ENCODE results near the gene ALKAL2.

ALKAL2 gene

DNA sequence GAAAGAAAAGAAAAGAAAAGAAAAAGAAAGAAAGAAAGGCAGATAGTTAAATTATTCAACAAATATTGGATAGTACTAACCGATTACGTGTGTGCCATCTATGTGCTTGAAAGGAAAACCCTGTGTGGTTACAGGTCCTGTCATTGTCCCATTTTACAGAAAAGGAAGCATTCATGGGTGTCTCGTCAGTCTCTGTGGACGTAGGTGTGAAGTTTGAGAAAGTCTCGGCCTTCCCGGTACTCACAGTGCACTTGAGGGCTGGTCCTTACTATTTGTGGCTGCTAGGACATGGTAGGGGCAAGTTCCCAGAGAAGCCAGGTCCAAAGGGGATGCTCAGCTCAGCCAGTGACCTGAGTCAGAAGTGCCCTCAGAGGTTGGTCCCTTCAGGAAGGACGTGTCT is 43.3 kb downstream of the ALKAL2 start:
- no peak for DNase-seq

DNA sequence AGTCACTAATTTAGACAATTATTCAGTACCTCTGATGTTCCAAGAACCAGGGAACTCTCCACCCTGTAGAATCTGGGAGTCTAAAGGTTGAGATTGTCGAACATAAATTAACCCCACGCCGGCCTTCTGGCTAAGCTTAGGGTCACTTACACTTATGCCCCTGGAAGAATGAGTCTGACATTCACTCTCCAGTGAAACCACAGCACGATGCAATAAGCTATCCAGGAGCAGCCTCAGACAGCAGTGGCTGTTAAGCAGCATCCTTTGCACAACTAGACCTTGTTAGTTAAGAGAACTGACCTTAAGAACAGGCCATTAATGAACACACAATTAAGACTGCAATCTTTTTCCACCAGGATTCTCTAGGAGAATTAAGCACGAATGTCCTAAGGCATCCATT is 49.0 kb downstream of the ALKAL2 start:
- no peak for DNase-seq

DNA sequence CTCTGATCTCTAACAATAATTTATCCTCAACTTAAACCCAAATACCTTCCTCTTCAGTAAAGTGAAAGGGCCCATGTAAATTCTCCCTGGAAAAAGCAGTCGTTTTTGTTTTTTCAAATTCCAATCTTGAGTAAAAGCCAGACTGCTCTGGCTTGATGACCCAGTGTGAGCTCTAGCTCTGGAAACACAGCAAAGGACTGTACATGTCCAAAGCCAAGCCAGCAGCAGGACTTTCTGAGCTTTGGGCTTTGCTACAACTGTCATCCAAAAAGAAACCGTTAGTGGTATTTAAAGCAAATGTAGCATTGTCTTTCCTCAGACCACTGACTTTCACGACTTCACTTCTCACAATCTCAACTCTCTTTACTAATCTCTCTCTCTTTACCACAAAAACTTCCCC is 49.5 kb downstream of the ALKAL2 start:
- DNase-seq: no peak

DNA sequence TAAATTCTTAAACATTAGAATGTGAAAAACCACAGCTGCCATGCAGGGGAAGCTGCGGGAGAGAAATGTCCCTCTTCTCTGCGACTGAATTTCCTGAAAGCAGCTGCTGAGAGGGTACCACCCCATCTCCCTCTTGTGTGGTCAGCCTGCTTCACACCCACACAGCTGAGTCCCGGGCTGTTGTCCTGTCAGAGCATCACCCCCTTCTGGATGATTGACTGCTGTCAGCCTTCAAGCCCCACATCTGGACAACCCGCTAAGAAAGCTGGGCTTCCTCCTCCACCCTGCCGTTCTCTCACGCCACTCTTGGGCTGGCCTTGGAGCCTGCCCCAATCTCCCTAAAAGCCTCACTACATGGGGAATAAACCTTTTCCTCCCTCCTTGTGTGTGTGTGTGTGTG is 50.0 kb downstream of the ALKAL2 start:
- DNase-seq: no peak

DNA sequence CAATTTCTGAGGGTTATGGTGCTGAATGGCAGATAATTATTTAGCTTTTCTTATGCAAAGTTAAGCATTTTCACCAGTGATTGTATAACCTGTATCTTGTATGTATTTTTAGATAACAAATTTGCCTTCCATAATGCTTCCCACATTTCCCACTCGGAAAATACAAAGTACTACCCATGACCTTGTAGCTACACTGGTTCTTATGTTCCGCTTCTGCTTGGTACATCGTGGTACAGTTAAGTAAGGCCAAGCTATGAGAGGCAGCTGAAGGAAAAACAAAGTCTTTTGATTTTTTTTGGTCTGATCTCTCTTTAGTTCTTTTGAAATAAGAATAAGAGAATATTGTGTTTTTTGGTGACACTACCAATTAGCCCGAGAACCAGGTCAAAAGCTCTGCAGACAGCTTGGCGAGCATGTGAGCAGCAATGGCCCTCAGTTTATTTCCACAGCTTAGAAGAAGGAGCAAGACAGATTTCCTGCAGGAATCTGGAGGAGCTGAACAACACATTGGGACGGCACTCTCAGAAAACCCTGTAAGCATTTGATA is 50.8 kb downstream of the ALKAL2 start:
- no peak for DNase-seq

DNA sequence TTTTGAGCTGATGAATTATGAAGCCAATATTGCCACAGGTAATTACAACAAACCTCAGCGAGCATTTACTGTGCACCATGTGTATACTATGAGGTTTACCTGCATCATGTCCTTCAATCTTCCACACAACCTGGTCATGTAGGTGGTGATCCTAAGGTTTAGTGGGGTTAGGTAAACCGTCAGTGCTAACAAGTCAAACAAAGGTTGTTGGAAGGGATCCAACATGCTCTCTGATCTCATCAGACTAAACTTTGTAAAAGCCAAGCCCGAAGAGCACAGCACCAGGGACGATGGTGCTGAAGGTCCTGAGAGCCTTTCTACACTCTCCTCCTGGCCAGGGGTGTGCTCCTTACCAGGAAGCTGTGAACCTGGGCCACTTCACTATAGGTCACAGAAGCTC is 53.5 kb downstream of the ALKAL2 start:
- DNase-seq: no peak

DNA sequence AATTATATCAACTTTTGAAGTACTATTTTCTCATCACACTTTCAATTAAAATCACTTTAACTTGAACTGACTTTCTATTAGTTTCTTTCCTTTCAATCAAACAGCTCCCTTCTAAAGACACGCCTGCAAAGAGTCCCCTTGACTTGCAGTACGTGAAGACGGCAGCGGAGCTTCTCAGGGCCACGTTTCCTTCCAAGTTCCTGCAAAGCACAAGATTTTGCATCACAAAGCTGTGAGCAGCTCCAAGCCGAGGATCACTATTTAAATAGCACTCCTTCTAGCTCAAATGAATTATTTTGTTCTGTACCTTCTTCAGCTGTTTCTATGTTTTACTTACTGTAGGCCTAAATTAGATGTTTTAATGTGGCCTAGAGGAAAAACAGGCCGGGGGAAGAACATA is 54.9 kb downstream of the ALKAL2 start:
- no peak for DNase-seq

DNA sequence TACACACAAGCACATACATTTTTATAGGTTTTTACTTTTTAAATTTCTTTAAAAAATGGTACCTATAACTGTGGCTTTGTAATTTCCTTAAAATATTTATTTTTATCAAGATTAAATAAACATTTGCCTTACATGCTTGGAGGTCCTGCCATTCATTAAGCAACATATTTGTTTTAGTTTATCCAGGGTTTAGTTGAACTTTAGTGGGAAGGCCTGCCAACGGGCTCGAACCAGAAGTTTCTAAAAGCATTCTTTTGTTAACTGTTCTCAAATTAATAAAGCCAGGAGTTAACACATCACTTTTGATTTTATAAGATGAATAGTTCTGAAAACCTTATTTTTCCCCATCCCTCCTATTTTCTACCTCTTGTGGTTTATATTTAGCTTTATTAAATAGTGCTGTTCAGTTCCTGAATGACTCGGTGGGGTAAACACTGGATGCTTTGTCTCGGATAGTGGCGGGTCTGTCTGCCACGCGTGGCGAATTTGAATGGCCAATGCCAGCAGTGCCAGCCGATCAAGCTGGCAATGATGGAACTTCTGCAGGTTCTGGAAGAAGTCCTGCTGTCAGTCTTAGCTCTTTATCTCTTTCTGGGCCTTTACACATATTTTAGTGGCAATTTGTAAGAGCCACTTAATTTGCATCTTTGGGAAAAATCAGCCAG is 56.2 kb downstream of the ALKAL2 start:
- no peak for DNase-seq

All from fibroblast of skin of scalp (primary cell).